ENCODE measurements around the gene FCN1.
"Not testable (repeated sequence)": the region's sequence is repeated elsewhere in the genome, so short reads cannot be mapped to it uniquely, and the experiment has no call there.

Gene FCN1

DNA sequence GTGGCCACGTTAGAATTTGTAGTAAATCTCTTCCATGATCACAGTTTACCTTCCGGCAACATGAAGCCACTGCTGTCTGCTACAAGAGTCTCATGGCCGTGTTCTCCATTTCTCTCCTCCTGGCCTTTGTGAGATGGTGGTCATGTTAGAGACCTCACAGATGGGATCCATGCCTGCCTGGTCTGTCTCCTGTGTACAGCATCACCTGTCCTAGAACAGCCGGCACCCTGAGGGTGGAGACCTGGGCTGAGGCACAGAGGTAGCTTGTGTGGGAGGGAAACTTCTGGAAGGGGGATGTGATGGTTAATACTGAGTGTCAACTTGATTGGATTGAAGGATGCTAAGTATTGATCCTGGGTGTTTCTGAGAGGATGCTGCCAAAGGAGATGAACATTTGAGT, 40.2 kb downstream of the FCN1 start:
- no peak for DNase-seq (ENCODE audit: low spot score)

DNA sequence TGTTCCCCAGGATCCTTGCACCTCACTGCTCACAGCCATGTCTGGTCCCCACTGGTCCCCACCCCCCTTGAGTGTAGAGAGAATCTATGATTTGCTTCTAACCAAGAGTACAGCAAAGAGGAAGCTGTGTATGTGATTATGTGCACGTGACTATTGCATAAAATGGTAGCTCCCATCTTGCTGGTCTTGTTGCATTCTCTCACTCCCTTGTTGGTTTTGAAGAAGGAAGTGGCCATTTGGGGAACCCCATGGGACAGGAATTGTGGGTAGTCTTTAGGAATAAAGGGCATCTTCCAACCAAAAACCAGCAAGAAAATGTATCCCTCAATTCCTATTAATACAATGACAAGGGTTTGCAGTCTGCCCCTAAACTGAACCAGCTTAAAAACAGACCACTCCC, 42.3 kb downstream of the FCN1 start:
- no peak for DNase-seq (ENCODE audit: low spot score)

DNA sequence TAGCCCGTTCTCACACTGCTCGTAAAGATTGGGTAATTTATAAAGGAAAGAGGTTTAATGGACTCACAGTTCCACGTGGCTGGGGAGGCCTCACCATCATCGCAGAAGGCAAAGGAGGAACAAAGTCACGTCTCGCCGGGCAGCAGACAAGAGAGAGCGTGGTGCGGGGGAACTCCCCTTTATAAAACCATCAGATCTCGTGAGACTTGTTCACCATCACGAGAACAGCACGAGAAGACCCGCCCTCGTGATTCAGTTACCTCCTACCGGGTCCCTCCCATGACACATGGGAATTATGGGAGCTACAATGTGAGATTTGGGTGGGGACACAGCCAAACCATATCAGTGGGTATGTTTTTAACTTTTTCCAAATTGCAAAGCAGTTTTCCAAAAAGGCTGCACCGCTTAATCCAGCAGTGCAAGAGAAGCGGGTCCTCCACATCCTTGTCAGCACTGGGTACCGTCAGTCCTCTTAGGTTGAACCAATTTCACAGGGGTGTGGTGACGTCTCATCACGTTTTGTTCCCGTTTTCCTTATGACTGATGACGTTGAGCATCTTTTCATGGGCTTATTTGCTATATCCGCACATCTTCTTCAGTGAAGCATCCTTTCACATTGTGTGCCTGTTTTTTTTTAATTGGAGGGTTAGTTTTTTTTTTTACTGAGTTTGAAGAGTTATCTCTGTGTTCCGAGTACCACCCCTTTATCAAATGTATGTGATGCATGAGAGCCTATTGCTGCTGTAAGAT, 45.1 kb downstream of the FCN1 start:
- no peak for DNase-seq (ENCODE audit: low spot score)

DNA sequence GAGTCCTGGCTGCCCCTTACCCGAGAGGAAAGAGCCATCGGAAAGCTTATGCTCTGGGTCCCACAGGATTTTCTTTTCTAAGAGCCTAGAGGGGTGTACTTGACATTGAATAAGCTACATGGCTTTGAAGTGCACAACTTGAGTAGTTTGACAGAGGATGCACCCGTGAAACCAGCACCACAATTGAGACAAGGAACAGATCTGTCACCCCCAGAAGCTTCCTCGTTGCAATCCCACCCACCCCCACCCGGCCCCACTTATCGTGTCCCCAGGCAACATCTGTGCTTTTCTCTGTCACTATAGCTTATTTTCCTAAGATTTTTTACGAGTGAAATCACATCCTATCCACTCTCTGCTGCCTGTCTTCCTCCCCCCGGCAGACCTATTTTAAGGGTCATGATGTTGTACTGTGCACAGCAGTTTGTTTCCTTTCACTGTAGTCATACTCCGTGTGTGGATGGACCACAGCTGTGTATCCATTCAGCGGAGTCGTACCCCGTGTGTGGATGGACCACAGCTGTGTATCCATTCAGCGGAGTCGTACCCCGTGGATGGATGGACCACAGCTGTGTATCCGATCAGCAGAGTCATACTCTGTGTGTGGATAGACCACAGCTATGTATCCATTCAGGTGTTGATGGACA, 45.9 kb downstream of the FCN1 start:
- no peak for DNase-seq (ENCODE audit: low spot score)

DNA sequence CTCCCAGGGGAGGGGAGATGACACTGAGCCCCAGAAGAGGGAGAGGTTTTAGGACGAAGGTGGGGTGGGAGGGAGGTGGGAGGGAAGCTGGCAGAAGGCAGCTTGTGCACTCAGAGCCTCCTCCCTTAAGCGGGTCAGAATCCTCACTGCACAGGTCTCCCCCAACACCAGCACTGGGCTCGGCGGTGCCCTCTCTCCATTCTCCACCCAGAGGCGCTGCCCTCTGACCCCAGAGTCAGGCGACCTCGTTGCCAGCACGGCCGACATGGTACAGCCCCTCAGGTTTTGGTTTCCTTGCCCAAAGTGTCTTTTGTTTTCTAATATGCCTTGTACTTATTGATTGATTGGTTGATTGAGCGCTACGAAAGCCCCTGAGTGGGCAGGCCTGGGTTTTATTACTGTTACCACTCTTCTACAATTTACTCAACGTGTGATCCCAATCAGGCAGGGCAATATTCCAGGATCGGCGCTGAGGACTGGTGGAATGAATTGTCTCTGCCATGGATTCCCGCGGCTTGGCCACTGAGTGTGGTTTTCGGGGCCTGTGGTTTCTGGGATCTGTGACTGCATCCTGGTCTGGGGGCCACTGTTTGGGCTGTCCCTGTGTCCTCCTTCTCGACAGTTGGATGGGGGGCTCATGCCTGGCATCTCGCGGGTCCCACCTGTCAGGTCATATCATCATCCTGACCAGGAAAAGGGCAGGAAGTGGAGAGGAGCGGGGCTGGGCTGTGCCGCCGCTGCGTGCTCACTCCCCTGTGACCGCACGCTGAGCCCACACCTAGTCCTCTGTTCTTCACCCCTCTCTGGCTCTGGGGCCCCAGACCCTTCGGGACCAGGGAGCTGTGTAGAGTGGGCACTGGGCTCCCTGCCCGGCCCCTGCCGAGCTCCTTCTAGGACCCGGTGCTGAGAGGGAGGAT, 46.7 kb downstream of the FCN1 start:
- no peak for DNase-seq (ENCODE audit: low spot score)

DNA sequence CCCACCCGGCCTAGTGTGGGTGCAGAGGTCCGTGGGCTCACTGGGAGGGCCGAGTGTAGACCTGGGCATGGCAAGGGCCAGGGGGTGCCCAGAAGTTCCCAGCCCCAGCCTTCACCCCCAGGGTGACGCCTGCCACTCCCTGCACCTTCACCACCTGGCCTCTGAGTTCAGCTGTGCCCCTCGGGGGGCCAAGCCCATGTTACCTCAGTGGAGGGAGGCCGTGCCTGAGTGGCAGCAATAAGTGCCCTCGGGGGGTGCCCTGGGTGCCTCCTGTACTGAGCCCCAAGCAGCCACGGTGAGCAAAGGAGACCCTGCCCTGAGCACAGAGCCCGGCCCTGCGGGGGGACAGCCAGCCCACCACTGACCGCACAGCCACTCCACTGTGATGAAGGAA, 47.4 kb downstream of the FCN1 start:
- no peak for DNase-seq (ENCODE audit: low spot score)

DNA sequence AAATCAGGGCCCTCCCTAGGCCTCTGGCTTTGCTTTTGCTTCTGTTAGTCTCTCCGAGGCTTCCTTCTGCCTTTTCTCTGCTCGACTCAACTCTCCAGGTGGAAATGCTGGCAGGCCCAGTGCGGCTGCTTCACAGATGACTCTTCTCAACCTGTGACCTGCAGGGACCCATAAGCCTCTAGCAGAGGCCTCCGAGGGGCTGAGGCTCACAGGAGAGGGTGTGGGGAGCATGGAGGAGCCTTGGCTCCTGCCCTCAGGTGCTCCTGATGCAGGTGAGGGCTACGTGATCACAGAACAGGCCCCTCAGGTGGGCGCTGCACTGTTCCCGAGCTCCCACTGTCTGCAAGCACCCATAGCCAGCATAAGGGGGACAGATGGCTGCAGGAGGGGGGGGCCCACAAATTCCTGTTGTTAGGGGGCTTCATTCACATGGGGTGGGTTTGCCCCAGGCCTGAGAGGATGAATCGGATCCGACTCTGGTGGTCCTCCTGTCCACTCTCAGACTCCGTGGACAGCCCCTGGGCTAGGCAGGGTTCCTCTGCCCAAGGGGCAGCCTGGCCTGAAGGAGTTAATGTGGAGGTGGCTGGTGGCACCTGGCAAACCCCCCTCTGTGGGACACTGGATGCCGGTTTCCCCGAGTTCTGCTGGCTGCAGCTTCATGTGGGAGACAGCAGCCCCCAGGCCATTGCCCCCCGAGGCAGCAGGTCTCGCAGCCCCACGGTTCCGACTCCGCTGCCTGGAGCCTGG, 48.0 kb downstream of the FCN1 start:
- DNase-seq (ENCODE audit: low spot score): no peak

DNA sequence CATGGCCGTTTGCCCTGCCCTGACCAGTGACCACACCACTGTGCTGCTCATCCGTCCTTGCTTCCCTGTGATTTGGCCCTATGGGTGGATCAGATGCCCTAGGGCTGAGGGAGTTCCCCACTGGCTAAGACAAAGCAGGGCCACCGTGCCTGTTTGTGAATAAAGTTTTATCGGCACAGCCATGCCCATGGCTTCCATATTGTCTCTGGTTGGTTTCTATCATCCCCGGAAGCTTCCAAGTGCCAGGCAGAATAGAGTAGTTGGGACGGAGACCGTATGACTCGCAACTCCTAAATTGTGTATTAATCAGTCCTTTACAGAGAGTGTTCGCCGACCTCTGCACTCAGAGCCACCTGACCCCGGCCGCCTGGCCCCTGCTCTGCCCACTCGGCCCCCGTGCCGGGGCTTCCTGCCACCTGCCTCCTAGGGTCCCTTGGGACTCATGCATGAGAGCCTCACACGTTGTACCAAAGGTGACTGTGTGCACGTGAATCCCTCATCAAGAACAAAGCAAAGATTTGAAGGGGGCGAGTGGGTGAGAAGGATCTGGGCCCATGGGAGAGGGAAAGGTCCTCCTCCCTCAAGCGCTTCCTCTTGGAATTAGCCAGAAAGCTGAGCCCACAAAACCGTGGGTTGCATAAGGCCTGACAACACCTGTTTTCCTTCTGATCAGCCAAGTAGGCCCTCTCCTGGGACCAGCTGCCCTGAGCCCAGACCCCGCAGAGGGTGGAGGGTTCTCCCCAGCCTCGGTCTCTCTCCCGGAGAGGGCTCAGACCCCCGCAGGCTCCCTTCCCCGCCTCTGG, 48.8 kb downstream of the FCN1 start:
- DNase-seq (ENCODE audit: low spot score): no peak

DNA sequence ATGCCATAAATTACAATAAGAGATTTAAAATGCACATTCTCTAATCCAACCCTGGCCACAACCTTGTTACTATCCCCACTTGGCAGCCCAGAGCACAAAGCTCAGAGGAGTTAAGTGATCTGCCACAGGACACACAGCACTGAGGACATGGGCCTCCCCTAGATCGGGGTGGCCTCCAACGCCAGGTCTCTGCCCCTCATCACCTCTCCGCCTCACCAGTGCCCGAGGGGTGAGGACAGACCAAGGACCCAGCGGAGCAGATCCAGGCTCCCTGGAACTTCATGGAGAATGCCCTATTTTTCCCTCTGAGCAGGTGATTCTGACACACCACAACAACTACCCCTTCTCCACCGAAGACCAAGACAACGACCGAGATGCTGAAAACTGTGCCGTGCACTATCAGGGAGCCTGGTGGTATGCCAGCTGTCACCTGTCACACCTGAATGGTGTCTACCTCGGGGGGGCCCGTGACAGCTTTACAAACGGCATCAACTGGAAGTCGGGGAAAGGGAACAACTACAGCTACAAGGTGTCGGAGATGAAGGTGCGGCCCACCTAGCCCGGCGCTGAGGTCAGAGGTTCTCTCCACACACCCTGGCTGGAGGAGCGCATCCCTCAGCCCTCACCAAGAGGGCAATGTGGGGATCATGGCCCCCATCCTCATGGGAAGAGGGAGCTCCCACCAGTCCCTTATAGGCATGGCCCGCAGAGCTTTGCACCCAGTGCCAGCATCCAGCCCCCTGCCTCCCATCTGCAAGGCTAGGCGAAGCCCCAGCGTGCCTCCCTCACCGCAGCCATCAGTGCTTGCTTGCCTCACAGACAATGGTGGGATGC, 49.6 kb downstream of the FCN1 start:
- DNase-seq (ENCODE audit: low spot score): no peak

DNA sequence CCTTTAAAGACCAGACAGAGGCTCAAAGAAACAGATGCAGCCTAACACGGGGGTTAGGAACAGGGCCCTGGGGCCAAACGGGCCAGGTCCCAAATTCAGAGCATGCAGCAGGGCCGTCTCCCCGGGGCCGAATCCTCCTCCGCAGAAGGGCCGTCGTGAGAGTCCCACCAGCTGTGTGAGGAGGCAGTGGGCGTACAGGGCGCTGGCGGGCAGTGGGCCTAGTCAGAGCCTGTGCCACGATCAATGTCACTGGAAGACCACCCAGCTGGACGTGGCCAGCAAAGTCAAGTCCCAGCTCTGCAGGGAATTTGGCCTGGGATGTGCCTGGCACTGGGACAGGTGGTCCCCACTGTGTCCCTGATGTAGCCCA, 52.9 kb downstream of the FCN1 start:
- no peak for DNase-seq (ENCODE audit: low spot score)

DNA sequence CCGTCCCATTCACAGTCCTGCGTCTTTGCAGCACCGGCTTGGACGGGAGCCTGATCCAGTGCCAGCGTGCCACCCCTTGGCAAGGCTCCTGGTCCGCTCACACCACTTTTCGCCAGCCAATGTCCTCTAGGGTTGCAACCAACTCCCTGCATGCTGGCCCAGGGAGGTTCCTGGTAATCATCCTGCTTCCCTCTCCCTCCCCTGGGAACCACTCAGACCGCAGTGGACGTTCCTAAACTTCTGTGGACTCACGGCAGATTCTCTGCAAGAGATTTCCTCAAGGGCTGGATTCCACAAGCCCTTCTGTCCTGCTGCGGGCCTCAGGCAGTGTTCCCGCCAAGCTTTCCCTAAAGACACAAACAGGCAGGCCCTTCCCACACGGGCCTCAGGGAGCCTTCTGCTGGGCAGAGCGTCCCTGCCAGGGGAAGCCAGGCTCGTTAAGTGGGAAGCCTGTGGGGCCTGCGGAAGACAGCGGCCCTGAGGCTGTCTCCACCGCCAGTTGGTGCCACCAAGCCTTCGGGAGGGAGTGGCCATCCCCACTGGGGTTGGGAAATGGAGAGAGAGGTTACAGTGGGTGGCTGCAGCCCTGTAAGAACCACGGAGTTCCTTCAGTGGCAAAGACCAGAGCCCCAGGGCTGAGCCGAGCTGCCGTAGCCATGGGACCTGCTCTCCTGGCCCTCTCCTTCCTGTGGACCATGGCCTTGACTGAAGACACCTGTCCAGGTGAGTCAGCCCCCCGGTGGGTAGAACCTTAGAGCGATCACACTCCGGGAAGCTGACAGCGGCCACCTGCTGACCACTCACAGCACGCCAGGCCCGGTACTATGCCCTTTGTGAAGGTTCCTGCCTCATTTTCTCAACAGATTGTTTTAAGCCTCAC, 53.5 kb downstream of the FCN1 start:
- no peak for DNase-seq (ENCODE audit: low spot score)

DNA sequence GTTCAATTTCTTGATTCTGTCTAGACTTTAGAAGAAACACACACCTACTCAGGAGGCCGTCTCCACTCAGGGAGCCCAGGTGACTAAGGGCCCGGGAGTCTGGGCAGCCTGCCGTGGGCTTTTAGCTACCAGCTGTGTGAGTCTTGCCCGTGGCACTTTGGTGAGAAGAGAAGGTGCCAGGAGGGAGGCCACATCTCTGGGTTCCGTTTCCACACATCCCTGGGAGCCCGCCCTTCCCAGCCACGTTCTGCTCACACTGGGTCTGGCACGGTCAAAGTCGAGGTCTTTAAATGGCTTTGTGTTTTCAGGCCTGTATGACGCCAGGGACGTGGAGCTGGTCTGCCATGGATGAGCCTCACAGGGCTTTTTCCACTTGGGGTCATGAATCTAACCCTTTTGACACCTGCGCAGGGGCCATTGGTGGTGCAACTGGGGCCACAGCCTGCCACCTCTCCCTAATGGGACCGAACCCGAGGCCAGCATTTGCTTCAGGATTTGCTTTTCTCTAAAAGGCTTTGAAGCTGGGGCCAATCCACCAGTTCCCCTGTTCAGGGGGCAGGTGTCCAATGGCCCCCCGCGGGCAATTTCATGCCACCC, 54.3 kb downstream of the FCN1 start:
- no peak for DNase-seq (ENCODE audit: low spot score)

DNA sequence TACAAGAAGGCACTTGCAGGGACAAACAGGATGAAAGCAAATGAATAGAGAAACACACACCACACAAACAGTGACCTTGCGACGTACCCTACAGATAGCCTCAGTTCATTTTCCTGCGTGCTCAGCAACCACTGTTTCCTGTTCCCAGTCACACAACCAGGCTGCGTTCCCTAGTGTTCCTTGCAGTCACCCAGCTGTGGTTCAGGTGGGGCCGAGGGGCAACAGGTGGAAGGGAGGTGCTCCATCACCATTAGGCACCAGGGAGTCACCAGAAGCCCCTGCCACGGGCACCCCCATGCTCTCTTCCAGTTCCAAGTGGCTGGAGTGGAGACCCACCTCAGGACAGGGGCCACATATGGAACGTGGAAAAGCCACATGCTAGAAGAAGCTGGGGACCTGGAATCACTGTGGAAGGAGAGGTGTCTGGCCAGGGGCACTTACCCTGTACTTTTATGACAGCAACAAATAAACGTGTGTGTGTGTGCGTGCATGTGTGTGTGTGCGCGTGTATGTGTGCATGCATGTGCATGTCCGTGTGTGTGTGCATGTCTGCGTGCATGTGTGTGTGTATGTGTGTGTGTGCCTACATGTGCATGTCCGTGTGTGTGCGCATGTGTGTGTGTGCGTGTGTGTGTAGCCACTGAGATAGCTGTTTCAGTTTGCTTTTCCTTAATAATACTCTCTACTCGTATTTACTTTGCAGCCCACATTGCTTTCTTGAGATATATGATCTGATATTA, 55.9 kb downstream of the FCN1 start:
- DNase-seq (ENCODE audit: low spot score): no peak

DNA sequence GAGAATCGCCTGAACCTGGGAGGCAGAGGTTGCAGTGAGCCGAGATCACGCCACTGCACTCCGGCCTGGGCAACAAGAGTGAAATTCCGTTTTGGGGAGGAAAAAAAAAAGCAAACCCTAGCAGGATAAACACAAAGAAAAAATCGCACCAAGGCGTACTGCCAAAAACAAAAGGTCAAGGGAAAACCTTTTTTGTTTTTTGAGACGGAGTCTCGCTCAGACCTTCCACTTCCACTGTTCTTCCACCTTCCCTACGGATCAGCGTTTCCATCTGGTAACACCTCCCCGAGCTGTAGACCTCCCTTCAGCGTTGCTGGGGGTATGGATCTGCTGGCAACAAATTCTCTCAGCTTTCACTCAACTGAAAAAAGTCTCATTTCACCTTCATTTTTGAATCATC, 57.2 kb downstream of the FCN1 start:
- DNase-seq (ENCODE audit: low spot score): no peak

DNA sequence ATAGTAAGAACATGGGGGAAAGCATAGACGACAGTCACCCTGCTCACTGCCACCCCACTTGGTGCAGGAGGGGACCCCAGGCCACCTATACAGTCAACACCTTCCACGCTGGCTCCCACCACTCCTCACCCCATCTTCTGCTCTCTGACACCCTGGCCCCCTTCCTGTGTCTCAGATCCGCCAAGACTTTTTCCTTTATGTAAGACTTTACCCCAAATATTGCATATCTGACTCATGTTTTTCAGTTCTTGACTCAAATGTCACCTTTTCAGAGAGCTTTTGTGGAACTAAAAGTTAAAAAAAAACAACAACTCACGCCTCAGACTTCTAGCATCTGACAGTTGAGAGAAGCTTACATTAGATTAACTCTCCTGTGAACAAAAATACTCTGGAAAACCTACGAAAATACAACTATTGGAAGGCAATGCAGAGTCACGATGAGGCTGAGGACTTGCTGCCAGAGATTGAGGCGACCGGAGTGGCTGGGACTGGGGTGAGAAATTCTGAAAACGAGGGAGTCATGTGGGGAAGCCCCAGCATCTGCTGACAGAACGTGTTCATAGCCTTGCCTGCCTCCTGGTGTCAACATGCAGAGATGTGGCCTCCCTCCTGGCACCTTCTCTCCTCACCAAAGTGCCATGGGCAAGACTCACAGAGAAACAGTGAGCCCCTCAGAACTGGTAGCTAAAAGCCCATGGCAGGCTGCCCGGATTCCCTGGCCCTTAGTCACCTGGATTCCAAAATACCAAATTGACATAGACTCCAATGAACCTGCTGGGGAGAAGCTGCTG, 59.5 kb downstream of the FCN1 start:
- no peak for DNase-seq (ENCODE audit: low spot score)

DNA sequence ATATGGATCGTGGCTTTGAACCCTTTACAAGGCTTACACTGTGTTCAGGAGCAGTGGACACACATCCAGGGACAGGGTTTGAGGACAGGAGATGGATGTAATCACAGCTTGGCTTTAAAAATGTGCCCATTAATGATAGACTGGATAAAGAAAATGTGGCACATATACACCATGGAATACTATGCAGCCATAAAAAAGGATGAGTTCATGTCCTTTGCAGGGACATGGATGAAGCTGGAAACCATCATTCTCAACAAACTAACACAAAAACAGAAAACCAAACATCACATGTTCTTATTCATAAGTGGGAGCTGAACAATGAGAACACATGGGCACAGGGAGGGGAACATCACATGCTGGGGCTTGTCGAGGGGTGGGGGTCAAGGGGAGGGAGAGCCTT, 60.3 kb downstream of the FCN1 start:
- not testable (repeated sequence) for DNase-seq (ENCODE audit: low spot score)

DNA sequence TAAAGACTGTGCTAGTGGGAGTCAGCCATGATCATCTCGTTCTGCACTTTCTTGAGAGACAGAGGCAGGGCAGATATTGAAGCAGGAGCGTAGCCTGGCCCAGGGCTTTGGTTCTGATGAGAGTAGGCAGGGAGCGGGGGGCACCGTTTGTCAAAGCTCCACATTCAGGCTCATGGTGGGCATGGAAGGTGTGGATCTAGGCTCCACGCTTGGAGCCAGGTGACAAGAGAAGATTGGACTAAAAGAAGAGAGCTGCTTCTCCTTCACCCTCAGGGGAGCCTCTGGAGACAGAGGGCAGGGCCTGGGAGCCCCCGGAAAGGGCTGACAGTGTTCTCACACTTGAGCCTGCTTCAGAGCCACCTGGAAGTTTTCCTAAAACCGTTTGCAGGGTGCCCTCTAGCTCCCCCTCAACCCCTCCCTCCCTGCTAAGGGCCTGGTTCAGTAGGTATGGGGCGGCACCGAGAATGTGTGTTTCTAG, 61.8 kb downstream of the FCN1 start:
- DNase-seq (ENCODE audit: low spot score): no peak
